ELR (cell line): ENCODE measurements around the gene NKX2-2.
A peak's percentile ranks its signal among the peaks of the same experiment; 100 is the strongest.
"Not testable (repeated sequence)": the region's sequence is repeated elsewhere in the genome, so short reads cannot be mapped to it uniquely, and the experiment has no call there.

Source experiments
- DNase-seq: peaks from one replicate; pipeline ENCODE4 v3.0.0-alpha.2; 2015; ENCODE audit warnings: low read depth

The NKX2-2 gene

GRCh38 chr20:21508230-21509078 lies 5.4 kb downstream of the NKX2-2 start:
- no peak for DNase-seq

GRCh38 chr20:21507400-21508229 lies 6.2 kb downstream of the NKX2-2 start:
- no peak for DNase-seq

GRCh38 chr20:21505810-21506530 lies 7.9 kb downstream of the NKX2-2 start:
- peak; percentile 27 for DNase-seq

- peak; percentile 62 for DNase-seq
Observed at GRCh38 chr20:21505161-21505809, 8.6 kb downstream of the NKX2-2 start.

GRCh38 chr20:21504323-21504722 lies 9.5 kb downstream of the NKX2-2 start:
- no peak for DNase-seq

- DNase-seq = peak; percentile 50
Observed at GRCh38 chr20:21503345-21503744, 10.5 kb downstream of the NKX2-2 start.

GRCh38 chr20:21501184-21501583 lies 12.7 kb downstream of the NKX2-2 start:
- no peak for DNase-seq

- no peak for DNase-seq
Observed at GRCh38 chr20:21500599-21500998, 13.3 kb downstream of the NKX2-2 start.

- no peak for DNase-seq
Observed at GRCh38 chr20:21499641-21500040, 14.2 kb downstream of the NKX2-2 start.

- DNase-seq = no peak
Observed at GRCh38 chr20:21498635-21499034, 15.2 kb downstream of the NKX2-2 start.

- DNase-seq = no peak
Observed at GRCh38 chr20:21498195-21498594, 15.7 kb downstream of the NKX2-2 start.

GRCh38 chr20:21496452-21496851 lies 17.4 kb downstream of the NKX2-2 start:
- DNase-seq = no peak

- no peak for DNase-seq
Observed at GRCh38 chr20:21493049-21493448, 20.8 kb downstream of the NKX2-2 start.

- peak; percentile 39 for DNase-seq
Observed at GRCh38 chr20:21490105-21490504, 23.8 kb downstream of the NKX2-2 start.

- not testable (repeated sequence) for DNase-seq
Observed at GRCh38 chr20:21480144-21480543, 33.7 kb downstream of the NKX2-2 start.

- no peak for DNase-seq
Observed at GRCh38 chr20:21465799-21466198, 48.1 kb downstream of the NKX2-2 start.

GRCh38 chr20:21464916-21465315 lies 48.9 kb downstream of the NKX2-2 start:
- no peak for DNase-seq
